ENCODE measurements around the gene MACROH2A1. TPM values are rescaled to one million over a fixed set of nuclear protein-coding genes. Genes with fewer than 3 reads are reported as not detected.
A peak's percentile ranks its signal among the peaks of the same experiment; 100 is the strongest.

The MACROH2A1 gene
- total RNA-seq, 4 donors from 2014 or later = 104 to 167 (median 136) TPM

- intact Hi-C loops (cut with DNase I; ENCODE audit: low total_unique reads) = loop anchor here (10.0 kb wide), 1 partner anchor 148 kb away; no protein-coding TSS in a partner anchor
- peaks cover 67 to 78% of the 10 kb centered on the region in 2 donors for H3K4me1 ChIP-seq
- TF ChIP-seq POLR2A (IDR thresholded peaks at IDR 0.05) = peak; percentile 11 to 21
- TF ChIP-seq CTCF (IDR thresholded peaks at IDR 0.05 in 4 of 5, conservative IDR thresholded peaks at IDR 0.05 in 1 of 5) = no peak
- ATAC-seq (peak in 1 of 2 donors; percentile 16), DNase-seq (no peak)
- H3K36me3 ChIP-seq = peaks cover 0 to 11% of the 10 kb centered on the region in 2 donors
- peak overlapping the region in 3 of 4 donors; percentile 26 to 81 (median 49) for H3K27ac ChIP-seq
- H3K27me3 ChIP-seq = no peaks in the 10 kb centered on the region
- no peak overlapping the region for H3K4me3 ChIP-seq
- in situ Hi-C loops (cut with MboI; ENCODE audit: low sequenced_read_pairs in 4 of 4) = no loop called here
- no peaks in the 10 kb centered on the region for H3K9me3 ChIP-seq
Measured at GRCh38 chr5:135393229-135393628, 5.8 kb downstream of the MACROH2A1 start.

DNA sequence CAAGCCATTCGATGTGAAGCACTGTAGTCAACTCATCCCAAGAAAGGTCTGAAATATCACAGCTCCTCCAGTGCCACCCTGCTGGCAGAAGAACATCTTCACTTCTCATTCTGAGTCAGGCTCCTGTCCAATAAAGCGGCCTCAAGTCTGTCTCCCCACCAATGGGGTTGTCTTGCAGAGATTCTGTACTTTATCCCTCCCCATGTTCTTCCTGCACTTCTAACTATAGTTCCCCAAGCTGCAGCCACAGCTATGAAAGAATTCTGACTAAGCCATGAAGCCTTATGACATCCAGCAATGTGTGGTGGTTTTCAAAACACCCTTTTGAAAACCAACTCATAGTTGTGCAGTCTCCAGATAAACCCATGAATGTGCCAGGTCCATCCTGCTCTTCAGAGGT is 6.8 kb downstream of the MACROH2A1 start:
- peak overlapping the region; percentile 24 to 60 (median 44) for H3K27ac ChIP-seq
- no peak overlapping the region for H3K4me3 ChIP-seq
- peak; percentile 21 to 24 for ATAC-seq
- no peaks in the 10 kb centered on the region for H3K9me3 ChIP-seq
- intact Hi-C loops (cut with DNase I; ENCODE audit: low total_unique reads) = loop anchor here (10.0 kb wide), 1 partner anchor 147 kb away; no protein-coding TSS in a partner anchor
- in situ Hi-C loops (cut with MboI; ENCODE audit: low sequenced_read_pairs in 4 of 4) = no loop called here
- no peak for TF ChIP-seq POLR2A (IDR thresholded peaks at IDR 0.05)
- no peak for TF ChIP-seq CTCF (IDR thresholded peaks at IDR 0.05 in 4 of 5, conservative IDR thresholded peaks at IDR 0.05 in 1 of 5)
- no peak for DNase-seq
- H3K27me3 ChIP-seq = no peaks in the 10 kb centered on the region
- H3K36me3 ChIP-seq = peaks cover 0 to 14% of the 10 kb centered on the region in 2 donors
- H3K4me1 ChIP-seq = peaks cover 67 to 77% of the 10 kb centered on the region in 2 donors

DNA sequence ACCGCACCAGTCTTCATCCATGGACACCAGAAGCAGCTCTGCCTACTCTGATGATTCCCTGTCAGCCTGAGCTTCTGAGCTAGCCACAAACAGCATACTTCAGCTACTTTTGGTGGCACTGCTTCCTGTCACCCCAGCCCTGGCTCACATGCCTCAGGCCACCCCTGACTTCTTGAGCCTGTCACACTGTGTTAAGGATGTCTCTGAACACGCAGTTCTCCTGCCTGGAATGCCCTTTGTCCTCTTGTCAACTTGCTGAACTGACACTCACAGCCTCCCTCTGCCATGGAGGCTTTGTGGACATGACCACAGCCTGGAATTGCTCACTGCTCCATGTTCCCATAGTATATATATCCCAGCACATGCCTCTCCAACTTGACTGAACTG is 7.2 kb downstream of the MACROH2A1 start:
- Histone ChIP-seq H3K36me3 (peaks cover 0 to 14% of the 10 kb centered on the region in 2 donors), H3K4me3 (no peak overlapping the region), H3K9me3 (no peaks in the 10 kb centered on the region), H3K27ac (peak overlapping the region; percentile 24 to 60 (median 44)), H3K27me3 (no peaks in the 10 kb centered on the region), H3K4me1 (peaks cover 67 to 77% of the 10 kb centered on the region in 2 donors)
- peak; percentile 10 to 23 for ATAC-seq
- DNase-seq = peak; percentile 41 to 44
- intact Hi-C loops (cut with DNase I; ENCODE audit: low total_unique reads) = loop anchor here (10.0 kb wide), 1 partner anchor 147 kb away; no protein-coding TSS in a partner anchor
- TF ChIP-seq CTCF (IDR thresholded peaks at IDR 0.05 in 4 of 5, conservative IDR thresholded peaks at IDR 0.05 in 1 of 5) = no peak
- TF ChIP-seq POLR2A (IDR thresholded peaks at IDR 0.05) = peak in 1 of 2 donors; percentile 18
- in situ Hi-C loops (cut with MboI; ENCODE audit: low sequenced_read_pairs in 4 of 4) = no loop called here

GRCh38 chr5:135391116-135391868 is 7.7 kb downstream of the MACROH2A1 start:
- Histone ChIP-seq H3K27me3 (no peaks in the 10 kb centered on the region), H3K27ac (peak overlapping the region in 3 of 4 donors; percentile 38 to 60 (median 49)), H3K4me1 (peaks cover 71 to 77% of the 10 kb centered on the region in 2 donors), H3K9me3 (no peaks in the 10 kb centered on the region), H3K4me3 (no peak overlapping the region), H3K36me3 (peaks cover 0 to 14% of the 10 kb centered on the region in 2 donors)
- no peak for DNase-seq
- intact Hi-C loops (cut with DNase I; ENCODE audit: low total_unique reads) = loop anchor here (10.0 kb wide), 1 partner anchor 146 kb away; no protein-coding TSS in a partner anchor
- TF ChIP-seq POLR2A (IDR thresholded peaks at IDR 0.05) (no peak), CTCF (IDR thresholded peaks at IDR 0.05 in 4 of 5, conservative IDR thresholded peaks at IDR 0.05 in 1 of 5) (no peak)
- ATAC-seq = no peak
- in situ Hi-C loops (cut with MboI; ENCODE audit: low sequenced_read_pairs in 4 of 4) = no loop called here
